ENCODE measurements around the gene MACIR.
A peak's percentile ranks its signal among the peaks of the same experiment; 100 is the strongest.

The MACIR gene

GRCh38 chr5:103247118-103247517 is 11.4 kb upstream of the MACIR start:
- no peak for DNase-seq

- DNase-seq, result no peak
Observed at GRCh38 chr5:103249068-103249467, 9.5 kb upstream of the MACIR start.

- DNase-seq, result no peak
Observed at GRCh38 chr5:103254921-103255320, 3.6 kb upstream of the MACIR start.

GRCh38 chr5:103255691-103256090 is 2.9 kb upstream of the MACIR start:
- no peak for DNase-seq

GRCh38 chr5:103256178-103256577 is 2.4 kb upstream of the MACIR start:
- DNase-seq, result no peak

- DNase-seq, result peak; percentile 73
Observed at GRCh38 chr5:103258957-103259704, 568 bp downstream of the MACIR start.

- DNase-seq, result no peak
Observed at GRCh38 chr5:103259705-103260355, 1.3 kb downstream of the MACIR start.

- no peak for DNase-seq
Observed at GRCh38 chr5:103260951-103261350, 2.4 kb downstream of the MACIR start.

- DNase-seq, result no peak
Observed at GRCh38 chr5:103262422-103262871, 3.9 kb downstream of the MACIR start.

- DNase-seq, result no peak
Observed at GRCh38 chr5:103263054-103263453, 4.5 kb downstream of the MACIR start.

- DNase-seq, result no peak
Observed at GRCh38 chr5:103264508-103264907, 5.9 kb downstream of the MACIR start.

GRCh38 chr5:103270581-103270980 is 12.0 kb downstream of the MACIR start:
- DNase-seq, result no peak

GRCh38 chr5:103271570-103272289 is 13.2 kb downstream of the MACIR start:
- DNase-seq, result no peak

- no peak for DNase-seq
Observed at GRCh38 chr5:103272377-103272776, 13.8 kb downstream of the MACIR start.

- DNase-seq, result no peak
Observed at GRCh38 chr5:103273952-103274351, 15.4 kb downstream of the MACIR start.

- DNase-seq, result no peak
Observed at GRCh38 chr5:103275851-103276250, 17.3 kb downstream of the MACIR start.

GRCh38 chr5:103280967-103281366 is 22.4 kb downstream of the MACIR start:
- DNase-seq, result no peak

- DNase-seq, result no peak
Observed at GRCh38 chr5:103283120-103283519, 24.6 kb downstream of the MACIR start.

- no peak for DNase-seq
Observed at GRCh38 chr5:103283869-103284268, 25.3 kb downstream of the MACIR start.

- no peak for DNase-seq
Observed at GRCh38 chr5:103286622-103287021, 28.1 kb downstream of the MACIR start.

GRCh38 chr5:103289024-103289423 is 30.5 kb downstream of the MACIR start:
- DNase-seq, result no peak

GRCh38 chr5:103290846-103291245 is 32.3 kb downstream of the MACIR start:
- DNase-seq, result no peak

GRCh38 chr5:103291606-103292005 is 33.0 kb downstream of the MACIR start:
- DNase-seq, result no peak

- no peak for DNase-seq
Observed at GRCh38 chr5:103293099-103293498, 34.5 kb downstream of the MACIR start.

Measured in CD4-positive, alpha-beta T cell treated with Interleukin-17A for 4 hours (primary cell).